ENCODE measurements around the gene TMEM252. TPM values are rescaled to one million over a fixed set of nuclear protein-coding genes. Genes with fewer than 3 reads are reported as not detected.

The TMEM252 gene
- total and polyA plus RNA-seq, 2 donors, result not detected

DNA sequence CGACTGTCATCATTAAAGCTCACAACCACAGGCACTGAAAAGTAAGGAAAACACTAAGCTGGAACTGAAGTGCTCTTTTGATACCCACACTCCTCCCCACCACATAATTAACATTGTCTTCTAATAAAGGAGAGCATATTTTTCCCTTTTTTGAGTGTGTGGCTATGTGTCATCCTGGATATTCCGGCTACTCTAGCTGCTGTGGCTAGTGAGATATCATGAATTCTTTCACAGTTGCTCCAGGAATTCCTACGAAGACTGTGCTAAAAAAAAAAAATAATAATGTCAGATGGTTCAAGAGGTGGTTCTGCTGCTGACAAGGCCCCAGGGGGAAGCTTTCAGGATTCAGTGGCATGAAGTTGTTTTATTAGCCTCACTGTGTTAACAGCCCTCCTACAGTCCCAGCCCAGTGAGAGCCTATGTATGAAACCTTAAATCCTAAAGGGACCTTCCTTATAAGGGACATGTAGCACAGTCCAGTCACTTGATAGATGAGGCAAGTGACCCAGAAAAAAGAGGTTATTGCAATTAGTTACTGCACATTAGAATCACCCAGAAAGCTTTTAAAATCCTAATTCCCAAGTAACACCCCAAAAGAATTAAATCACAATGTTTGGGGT lies 46.6 kb downstream of the TMEM252 start:
- no peaks in the 10 kb centered on the region for H3K27me3 ChIP-seq (ENCODE audit: control insufficient read depth in 2 of 2, insufficient read depth in 1 of 2, low read length in 1 of 2)
- DNase-seq (ENCODE audit: low read depth in 6 of 9, low spot score in 9 of 9), result no peak
- no peaks in the 10 kb centered on the region for H3K9me3 ChIP-seq (ENCODE audit: control insufficient read depth in 2 of 2, insufficient read depth in 1 of 2, low read length in 1 of 2)
- H3K4me3 ChIP-seq (ENCODE audit: low read length in 2 of 2), result no peak overlapping the region
- no peaks in the 10 kb centered on the region for H3K36me3 ChIP-seq (ENCODE audit: control insufficient read depth in 2 of 2, insufficient read depth in 2 of 2, low read length in 1 of 2)
- 91% methylated on average over 3 of the region's 3 CpGs for WGBS
- no peak overlapping the region for H3K27ac ChIP-seq (ENCODE audit: low read depth in 1 of 2, low read length in 1 of 2)
- no peaks in the 10 kb centered on the region for H3K4me1 ChIP-seq (ENCODE audit: control insufficient read depth in 2 of 2, insufficient read depth in 2 of 2, low read length in 2 of 2)

DNA sequence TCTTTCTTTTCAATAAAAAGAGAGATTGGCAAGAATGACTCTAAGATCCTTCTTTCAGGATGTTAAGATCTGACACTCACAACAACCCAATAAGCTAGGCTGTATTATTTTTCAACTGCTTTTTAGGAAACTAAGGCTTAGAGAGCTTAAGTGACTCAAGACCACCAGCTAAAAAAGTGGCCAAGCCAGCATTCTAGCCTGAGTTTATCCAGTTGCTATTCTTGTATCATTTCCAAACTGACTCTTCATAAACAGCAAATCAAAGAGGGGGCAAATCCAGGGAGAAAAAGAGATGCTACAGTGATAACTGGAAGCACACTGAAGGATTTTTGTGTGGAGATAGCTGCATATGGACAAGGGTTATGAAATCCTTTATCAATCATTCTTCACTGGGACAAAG lies 47.1 kb downstream of the TMEM252 start:
- no peak for DNase-seq (ENCODE audit: low read depth in 6 of 9, low spot score in 9 of 9)
- Histone ChIP-seq H3K27ac (ENCODE audit: low read depth in 1 of 2, low read length in 1 of 2) (no peak overlapping the region), H3K4me1 (ENCODE audit: control insufficient read depth in 2 of 2, insufficient read depth in 2 of 2, low read length in 2 of 2) (no peaks in the 10 kb centered on the region), H3K27me3 (ENCODE audit: control insufficient read depth in 2 of 2, insufficient read depth in 1 of 2, low read length in 1 of 2) (no peaks in the 10 kb centered on the region), H3K4me3 (ENCODE audit: low read length in 2 of 2) (no peak overlapping the region), H3K9me3 (ENCODE audit: control insufficient read depth in 2 of 2, insufficient read depth in 1 of 2, low read length in 1 of 2) (no peaks in the 10 kb centered on the region), H3K36me3 (ENCODE audit: control insufficient read depth in 2 of 2, insufficient read depth in 2 of 2, low read length in 1 of 2) (no peaks in the 10 kb centered on the region)

DNA sequence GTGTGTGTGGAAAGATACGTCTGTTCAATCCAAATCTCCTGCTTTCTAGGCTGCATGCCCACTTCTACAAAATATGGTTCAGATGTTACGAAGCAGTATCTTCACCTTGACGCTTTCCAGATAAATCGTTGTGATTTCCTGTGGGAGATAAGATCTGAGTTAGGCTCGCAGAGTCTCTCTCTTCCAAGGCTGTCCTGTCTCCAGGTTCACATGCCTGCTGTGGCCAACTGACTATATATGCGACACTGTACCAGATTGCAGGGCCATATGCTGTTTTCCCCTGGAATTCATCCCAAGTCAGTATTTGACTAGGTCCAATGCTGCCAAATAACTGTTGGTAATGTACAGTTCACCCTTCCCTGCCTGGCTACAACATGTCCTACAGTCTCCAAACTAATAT lies 47.9 kb downstream of the TMEM252 start:
- no peak for DNase-seq (ENCODE audit: low read depth in 6 of 9, low spot score in 9 of 9)
- H3K27ac ChIP-seq (ENCODE audit: low read depth in 1 of 2, low read length in 1 of 2), result no peak overlapping the region
- H3K9me3 ChIP-seq (ENCODE audit: control insufficient read depth in 2 of 2, insufficient read depth in 1 of 2, low read length in 1 of 2), result no peaks in the 10 kb centered on the region
- no peaks in the 10 kb centered on the region for H3K27me3 ChIP-seq (ENCODE audit: control insufficient read depth in 2 of 2, insufficient read depth in 1 of 2, low read length in 1 of 2)
- no peaks in the 10 kb centered on the region for H3K36me3 ChIP-seq (ENCODE audit: control insufficient read depth in 2 of 2, insufficient read depth in 2 of 2, low read length in 1 of 2)
- no peaks in the 10 kb centered on the region for H3K4me1 ChIP-seq (ENCODE audit: control insufficient read depth in 2 of 2, insufficient read depth in 2 of 2, low read length in 2 of 2)
- 74% methylated on average over 6 of the region's 6 CpGs for WGBS
- H3K4me3 ChIP-seq (ENCODE audit: low read length in 2 of 2), result no peak overlapping the region

DNA sequence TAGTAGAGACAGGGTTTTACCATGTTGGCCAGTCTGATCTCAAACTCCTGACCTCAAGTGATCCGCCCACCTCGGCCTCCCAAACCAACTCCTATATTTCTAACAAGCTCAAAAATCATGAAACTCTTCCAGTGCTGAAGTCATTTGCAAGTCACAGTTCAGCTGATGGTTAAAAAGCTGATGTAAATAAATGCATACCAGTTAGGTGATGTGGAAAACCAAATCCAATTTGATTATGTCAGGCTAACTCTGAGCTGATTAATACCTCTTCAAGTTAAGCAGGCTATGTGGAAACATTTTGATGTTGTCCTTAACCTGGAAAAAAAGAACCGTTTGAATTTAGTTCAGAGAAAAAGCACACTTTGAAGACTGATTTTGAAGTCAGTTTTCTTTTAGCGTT lies 51.0 kb downstream of the TMEM252 start:
- no peaks in the 10 kb centered on the region for H3K36me3 ChIP-seq (ENCODE audit: control insufficient read depth in 2 of 2, insufficient read depth in 2 of 2, low read length in 1 of 2)
- WGBS, result 95% methylated on average over 4 of the region's 4 CpGs
- no peaks in the 10 kb centered on the region for H3K9me3 ChIP-seq (ENCODE audit: control insufficient read depth in 2 of 2, insufficient read depth in 1 of 2, low read length in 1 of 2)
- no peak overlapping the region for H3K27ac ChIP-seq (ENCODE audit: low read depth in 1 of 2, low read length in 1 of 2)
- no peak overlapping the region for H3K4me3 ChIP-seq (ENCODE audit: low read length in 2 of 2)
- no peak for DNase-seq (ENCODE audit: low read depth in 6 of 9, low spot score in 9 of 9)
- H3K27me3 ChIP-seq (ENCODE audit: control insufficient read depth in 2 of 2, insufficient read depth in 1 of 2, low read length in 1 of 2), result no peaks in the 10 kb centered on the region
- H3K4me1 ChIP-seq (ENCODE audit: control insufficient read depth in 2 of 2, insufficient read depth in 2 of 2, low read length in 2 of 2), result no peaks in the 10 kb centered on the region

DNA sequence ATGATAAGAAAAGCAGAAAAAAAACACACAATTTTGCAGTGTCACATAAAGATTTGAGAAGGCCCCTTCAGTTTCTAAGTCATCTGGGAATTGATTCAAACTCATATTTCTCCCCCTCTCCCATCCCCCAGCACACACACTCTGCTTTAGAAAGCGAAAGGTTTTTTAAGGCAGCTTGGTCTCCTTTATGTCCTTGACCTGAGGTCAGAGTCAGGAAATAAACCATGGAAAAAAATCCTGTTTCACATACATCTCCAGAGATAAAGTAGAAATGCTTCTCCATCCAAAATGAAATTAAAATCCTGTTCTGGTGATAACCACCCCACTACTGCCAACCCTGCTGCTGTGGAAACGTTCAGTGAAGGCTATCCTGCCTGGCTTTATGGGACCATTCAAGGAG lies 52.6 kb downstream of the TMEM252 start:
- no peak for DNase-seq (ENCODE audit: low read depth in 6 of 9, low spot score in 9 of 9)
- Histone ChIP-seq H3K4me3 (ENCODE audit: low read length in 2 of 2) (no peak overlapping the region), H3K9me3 (ENCODE audit: control insufficient read depth in 2 of 2, insufficient read depth in 1 of 2, low read length in 1 of 2) (no peaks in the 10 kb centered on the region), H3K27ac (ENCODE audit: low read depth in 1 of 2, low read length in 1 of 2) (no peak overlapping the region), H3K4me1 (ENCODE audit: control insufficient read depth in 2 of 2, insufficient read depth in 2 of 2, low read length in 2 of 2) (no peaks in the 10 kb centered on the region), H3K27me3 (ENCODE audit: control insufficient read depth in 2 of 2, insufficient read depth in 1 of 2, low read length in 1 of 2) (no peaks in the 10 kb centered on the region), H3K36me3 (ENCODE audit: control insufficient read depth in 2 of 2, insufficient read depth in 2 of 2, low read length in 1 of 2) (no peaks in the 10 kb centered on the region)
- WGBS, result 90% methylated on average over 2 of the region's 2 CpGs

Other genes with a start within 250 kb of the TMEM252 start
- 0.94 TPM for gene FOXD4L3, start 238.0 kb downstream of the TMEM252 start, total RNA-seq
- gene FOXD4L3, start 238.0 kb downstream of the TMEM252 start, polyA plus RNA-seq, result 0.50 TPM
- 4.3 TPM for gene PGM5, start 184.3 kb downstream of the TMEM252 start, total RNA-seq
- 5.2 TPM for gene PGM5, start 184.3 kb downstream of the TMEM252 start, polyA plus RNA-seq
- gene PIP5K1B, start 164.4 kb upstream of the TMEM252 start, total RNA-seq, result 0.94 TPM
- gene PIP5K1B, start 164.4 kb upstream of the TMEM252 start, polyA plus RNA-seq, result 1.2 TPM

Data from thymus (tissue), 11 donors.